ENCODE measurements around the gene SPPL3.
"Not testable (repeated sequence)": the region's sequence is repeated elsewhere in the genome, so short reads cannot be mapped to it uniquely, and the experiment has no call there.

Gene SPPL3

GRCh38 chr12:120917748-120918147 lies 13.6 kb upstream of the SPPL3 start:
- DNase-seq, result no peak

- no peak for DNase-seq
These were observed 12.4 kb upstream of the SPPL3 start for GRCh38 chr12:120916561-120916960.

DNA sequence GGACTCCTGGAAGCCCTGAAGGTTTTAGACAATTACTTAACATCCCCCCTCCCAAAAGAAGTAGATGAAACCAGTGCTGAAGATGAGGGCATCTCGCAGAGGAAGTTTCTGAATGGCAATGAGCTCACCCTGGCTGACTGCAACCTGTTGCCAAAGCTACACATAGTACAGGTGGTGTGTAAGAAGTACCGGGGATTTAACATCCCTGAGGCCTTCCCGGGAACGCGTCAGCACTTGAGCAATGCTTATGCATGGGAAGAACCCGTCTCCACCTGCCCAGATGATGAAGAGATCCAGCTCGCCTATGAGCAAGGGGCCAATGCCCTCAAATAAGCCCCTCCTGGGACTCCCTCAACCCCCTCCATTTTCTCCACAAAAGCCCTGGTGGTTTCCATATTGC lies 10.6 kb upstream of the SPPL3 start:
- DNase-seq, result no peak

DNA sequence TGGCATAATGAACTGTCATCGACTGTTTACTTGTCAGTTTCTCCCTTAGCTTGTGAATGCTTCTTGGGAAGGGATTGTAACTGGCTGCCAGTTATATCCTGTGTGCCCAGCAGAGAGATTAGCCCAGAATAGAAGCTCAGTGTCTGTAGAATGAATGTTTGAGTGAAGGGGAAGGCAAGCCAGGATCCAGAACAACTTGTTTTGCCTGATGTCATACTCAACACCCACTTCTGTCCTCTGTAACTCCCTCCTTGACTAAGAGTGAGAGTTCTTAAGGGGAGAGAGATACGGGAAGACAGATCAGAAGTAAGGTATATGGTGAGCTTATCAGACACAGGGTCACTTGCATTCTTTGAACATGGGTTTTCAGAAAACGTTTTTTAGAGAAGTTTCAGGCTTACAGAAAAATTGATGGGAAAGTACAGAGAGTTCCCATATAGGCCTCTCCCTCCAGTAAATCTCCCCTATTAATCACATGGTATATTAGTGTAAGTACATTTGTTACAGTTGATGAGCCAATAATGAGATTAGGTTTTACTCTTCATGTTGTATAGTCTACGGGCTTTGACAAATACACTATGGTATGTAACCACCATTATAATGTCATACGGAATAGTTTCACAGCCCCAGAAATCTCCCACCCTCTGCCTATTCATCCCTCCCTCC lies 5.6 kb upstream of the SPPL3 start:
- DNase-seq, result no peak

- DNase-seq, result no peak
These were observed 1.8 kb upstream of the SPPL3 start for GRCh38 chr12:120905856-120906384.

DNA sequence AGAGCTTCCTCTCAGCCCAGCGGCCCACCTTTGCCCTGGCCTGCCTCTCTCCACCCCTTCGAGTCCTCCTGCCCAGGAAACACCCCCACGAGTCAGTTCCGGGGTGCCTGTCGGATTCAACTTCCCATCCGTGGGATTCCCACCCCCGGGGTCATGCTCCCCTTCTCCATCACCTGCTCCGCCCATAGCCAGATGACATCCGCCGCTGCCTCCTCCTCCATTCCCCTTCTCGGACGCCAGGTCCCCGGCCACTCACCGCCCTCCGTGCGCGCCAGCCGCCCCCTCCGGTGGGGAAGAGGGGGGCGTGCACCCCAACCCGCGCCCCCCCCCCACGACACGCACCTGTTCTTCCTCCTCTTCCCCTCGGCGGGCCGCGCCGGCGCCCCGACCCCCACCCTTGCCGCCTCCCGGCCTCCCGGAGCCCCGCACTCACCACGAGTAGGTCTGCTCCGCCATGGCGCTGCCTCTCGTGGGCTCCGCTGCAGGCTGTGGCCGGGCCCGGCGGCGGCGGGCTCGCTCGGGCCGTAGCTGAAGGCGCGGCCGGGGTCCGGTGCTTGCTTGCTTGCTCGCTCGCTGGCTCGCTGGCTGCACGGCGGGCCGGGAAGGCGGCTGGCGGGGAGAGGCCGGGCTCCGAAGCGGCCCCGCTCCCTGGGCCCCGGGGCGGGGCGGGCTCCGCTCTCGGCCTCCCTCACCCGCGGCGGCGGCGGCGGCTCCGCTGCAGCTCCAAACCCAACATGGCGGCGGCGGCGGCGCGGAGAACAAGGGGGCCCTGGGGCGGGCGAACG lies 554 bp downstream of the SPPL3 start:
- DNase-seq, result no peak

GRCh38 chr12:120902846-120903411 lies 1.2 kb downstream of the SPPL3 start:
- DNase-seq, result no peak

DNA sequence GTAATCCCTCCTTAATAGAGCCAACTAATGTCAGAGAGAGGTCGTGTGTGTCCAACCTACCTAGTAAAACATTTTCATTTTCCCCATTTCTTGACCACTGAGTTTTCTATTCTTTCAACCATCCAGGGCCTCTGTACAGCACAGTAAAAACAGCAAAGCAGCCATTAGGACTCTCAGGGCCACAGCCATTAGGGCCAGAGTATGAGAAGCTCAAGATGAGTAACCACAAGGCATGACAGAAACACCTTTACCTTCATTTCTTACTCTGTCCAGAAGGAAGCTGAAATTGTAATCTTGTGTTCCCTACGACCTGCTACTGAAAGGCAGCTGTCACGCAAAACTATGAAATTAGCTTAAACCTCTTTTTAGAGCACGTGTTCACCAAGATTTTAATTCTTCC lies 2.3 kb downstream of the SPPL3 start:
- DNase-seq, result no peak

GRCh38 chr12:120901101-120901500 lies 3.1 kb downstream of the SPPL3 start:
- not testable (repeated sequence) for DNase-seq

GRCh38 chr12:120895532-120895931 lies 8.6 kb downstream of the SPPL3 start:
- DNase-seq, result no peak

GRCh38 chr12:120892265-120892664 lies 11.9 kb downstream of the SPPL3 start:
- DNase-seq, result no peak

GRCh38 chr12:120890963-120891362 lies 13.2 kb downstream of the SPPL3 start:
- DNase-seq, result no peak

- no peak for DNase-seq
These were observed 16.7 kb downstream of the SPPL3 start for GRCh38 chr12:120887253-120888043.

- no peak for DNase-seq
These were observed 17.7 kb downstream of the SPPL3 start for GRCh38 chr12:120886199-120887018.

DNA sequence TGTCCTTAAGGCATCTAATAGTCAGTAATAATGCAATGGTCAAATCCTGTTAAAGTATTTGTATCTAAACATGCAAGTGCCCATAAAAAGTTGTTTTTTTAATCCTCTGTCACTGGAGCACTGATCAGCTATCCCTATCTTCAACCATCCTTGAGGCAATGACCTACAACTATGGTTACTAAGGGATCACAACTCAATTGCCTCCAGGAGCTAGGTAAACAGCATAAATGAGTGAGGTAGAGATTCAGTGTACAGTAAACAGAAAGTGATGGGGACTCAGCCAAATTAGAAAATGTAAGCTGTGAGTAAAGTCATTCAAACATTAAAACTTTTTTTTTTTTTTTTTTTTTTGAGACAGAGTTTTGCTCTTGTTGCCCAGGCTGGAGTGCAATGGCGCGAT lies 18.6 kb downstream of the SPPL3 start:
- DNase-seq, result no peak

DNA sequence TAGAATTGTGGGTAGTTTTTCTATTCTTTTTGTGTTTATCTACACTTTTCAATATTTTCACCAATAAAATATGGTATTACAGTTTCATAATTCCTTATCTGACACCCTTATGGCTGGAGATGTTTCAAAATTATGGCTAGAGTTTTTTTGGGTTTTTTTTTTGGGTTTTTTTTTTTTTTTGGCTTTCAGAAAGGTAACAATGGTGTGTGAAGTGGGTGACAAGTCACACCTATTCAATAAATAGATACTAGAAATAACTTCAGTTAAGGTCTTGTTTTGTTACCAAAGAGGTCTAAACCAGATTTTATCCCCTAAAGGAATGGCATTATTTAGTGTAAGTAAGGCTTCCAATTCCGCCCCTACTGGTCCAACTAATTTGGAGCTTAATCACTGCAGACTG lies 19.5 kb downstream of the SPPL3 start:
- DNase-seq, result no peak

GRCh38 chr12:120882055-120882555 lies 22.1 kb downstream of the SPPL3 start:
- no peak for DNase-seq

DNA sequence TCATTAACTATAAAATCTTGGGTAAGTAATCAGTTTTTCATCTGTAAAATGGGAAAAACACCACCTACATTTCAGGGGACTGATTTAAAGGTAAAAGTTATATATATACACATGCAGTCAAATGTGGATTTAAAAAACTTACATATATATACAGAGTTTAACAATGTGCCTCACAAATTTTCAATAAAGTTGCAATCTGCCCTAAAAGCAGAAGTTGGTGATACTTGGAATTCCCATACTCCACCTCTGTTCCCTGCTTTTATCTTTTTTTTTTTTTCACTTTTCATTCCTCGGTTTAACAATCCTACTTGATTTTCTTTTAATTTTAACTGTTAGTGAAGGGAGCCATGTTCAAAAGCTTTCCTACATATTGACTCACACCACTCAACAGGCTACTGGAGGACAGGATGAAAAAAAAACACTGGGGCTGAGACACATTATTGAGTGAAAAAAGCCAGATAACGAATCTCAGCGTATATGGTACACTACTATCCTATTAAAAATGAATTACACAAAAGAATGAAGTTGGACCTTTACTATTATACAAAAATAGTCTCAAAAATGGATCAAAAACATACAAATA lies 24.3 kb downstream of the SPPL3 start:
- DNase-seq, result no peak

- DNase-seq, result no peak
These were observed 25.1 kb downstream of the SPPL3 start for GRCh38 chr12:120879102-120879501.

DNA sequence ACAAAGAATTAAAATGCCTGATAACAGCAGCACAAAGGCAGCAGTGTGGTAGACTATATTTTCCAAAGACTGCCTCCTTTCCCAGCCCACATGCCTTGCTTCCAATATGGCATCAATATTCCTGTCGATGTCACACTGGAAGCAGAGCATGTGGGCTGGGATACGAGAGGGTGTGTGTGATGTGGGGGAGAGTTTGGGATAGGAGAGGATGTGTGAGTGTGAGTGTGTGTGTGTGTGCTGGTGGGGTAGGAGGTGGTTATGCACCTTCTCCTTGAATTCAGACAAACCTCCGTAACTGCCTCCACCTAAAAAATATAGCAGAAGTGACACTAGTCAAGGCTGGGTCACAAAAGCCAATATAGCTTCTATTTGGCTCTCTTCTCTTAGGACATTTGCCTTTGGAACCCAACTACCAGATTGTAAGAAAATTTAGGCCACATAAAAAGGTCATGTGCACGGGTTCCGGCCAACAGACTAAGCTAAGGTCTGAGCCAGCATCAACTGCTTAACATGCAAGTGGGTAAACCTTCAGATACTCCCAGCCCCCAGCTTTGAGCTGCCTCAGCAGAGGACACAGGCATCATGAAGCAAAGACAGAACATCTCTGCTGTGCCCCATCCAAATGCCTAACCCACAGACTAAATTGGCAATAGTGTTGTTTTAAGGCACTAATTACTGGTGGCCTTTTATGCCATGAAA lies 29.5 kb downstream of the SPPL3 start:
- DNase-seq, result no peak

- DNase-seq, result no peak
These were observed 30.9 kb downstream of the SPPL3 start for GRCh38 chr12:120873226-120873625.

All from fibroblast of upper back skin (primary cell).